Hematopoietic multipotent progenitor cell treated with erythropoietin and hydrocortisone succinate and interleukin-3 and kit ligand, for 4 days (in vitro differentiated cells): ENCODE measurements around the gene FAM234A.
"Not testable (repeated sequence)": the region's sequence is repeated elsewhere in the genome, so short reads cannot be mapped to it uniquely, and the experiment has no call there.

Experiments
- DNase-seq: peaks from one replicate; pipeline ENCODE4 v3.0.0-alpha.2; 2015

Gene FAM234A

DNA sequence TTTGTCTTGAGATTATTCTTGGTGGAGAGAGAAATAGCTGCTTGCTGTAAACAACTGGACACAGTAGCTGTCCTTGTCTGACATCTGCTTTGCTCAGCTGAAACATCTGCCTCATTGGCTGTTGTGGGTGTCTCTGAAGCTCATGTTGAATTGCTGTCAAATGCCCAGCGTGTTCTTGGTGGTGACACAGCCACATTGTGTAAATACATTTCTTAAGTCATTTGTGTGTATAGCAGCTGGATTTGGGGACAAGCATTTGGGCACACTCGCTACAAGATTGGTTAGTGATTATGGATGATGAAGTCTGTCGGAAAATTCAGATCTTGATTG lies 5.3 kb downstream of the FAM234A start:
- peak; percentile 15 for DNase-seq

DNA sequence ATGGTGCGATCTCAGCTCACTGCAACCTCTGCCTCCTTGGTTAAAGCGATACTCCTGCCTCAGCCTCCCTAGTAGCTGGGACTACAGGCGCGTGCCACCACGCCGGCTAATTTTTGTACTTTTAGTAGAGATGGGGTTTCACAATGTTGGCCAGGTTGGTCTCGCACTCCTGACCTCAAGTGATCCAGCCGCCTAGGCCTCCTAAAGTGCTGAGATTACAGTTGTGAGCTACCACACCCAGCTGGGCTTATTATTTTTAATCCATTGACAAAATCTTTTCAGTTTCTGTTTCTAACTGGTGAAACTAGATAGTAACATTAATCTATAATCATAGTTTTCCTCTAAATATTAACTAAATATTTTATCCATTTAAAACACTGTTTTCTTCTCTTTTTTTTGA lies 5.9 kb downstream of the FAM234A start:
- DNase-seq = no peak

DNA sequence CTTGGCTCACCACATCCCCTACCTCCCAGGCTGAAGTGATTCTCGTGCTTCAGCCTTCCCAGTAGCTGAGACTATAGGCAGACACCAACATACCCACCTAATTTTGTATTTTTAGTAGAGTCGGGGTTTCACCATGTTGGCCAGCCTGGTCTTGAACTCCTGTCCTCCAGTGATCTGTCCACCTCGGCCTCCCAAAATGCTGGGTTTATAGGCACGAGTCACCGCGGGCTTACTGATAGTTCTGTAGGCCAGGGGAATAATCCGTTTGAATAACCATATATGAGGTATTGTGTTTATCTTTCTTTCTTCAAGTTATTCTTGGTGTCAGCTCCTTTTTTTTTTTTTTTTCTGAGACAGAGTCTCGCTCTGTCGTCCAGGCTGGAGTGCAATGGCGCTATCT lies 7.7 kb downstream of the FAM234A start:
- DNase-seq = no peak

DNA sequence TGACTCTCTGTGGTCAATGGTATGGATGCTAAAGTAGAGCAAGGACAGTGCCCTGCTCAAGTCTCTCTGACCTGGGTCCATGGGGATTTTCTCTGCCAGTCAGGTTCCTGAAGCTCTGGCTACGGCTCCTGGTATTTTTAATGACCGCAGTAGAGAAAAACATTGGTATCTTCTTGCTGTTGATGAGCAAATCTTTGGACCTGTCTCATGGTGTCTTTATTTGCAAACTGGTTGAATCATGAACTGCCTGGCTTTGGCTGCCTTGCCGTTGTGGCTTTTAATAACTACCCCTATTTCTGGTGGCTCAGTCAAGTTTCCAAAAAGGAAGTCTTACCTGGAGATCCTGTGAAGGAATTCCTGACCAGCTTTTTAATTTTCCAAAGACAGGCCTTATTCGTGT lies 8.7 kb downstream of the FAM234A start:
- DNase-seq = no peak

DNA sequence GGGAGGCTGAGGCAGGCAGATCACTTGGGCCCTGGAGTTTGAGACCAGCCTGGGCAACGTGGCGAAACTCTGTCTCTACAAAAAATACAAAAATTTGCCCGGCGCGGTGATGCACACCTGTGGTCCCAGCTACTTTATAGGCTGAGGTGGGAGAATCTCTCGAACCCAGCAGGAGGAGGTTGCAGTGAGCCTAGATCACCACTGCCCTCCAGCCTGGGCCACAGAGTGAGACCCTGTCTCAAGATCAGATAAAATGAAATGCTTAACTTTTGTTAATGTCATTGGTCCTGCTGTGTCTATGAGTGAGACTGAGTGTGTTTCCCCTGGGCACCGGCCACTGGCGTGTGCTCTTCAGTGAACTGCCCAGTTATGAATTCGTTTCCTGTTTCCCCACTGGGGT lies 10.5 kb downstream of the FAM234A start:
- no peak for DNase-seq

DNA sequence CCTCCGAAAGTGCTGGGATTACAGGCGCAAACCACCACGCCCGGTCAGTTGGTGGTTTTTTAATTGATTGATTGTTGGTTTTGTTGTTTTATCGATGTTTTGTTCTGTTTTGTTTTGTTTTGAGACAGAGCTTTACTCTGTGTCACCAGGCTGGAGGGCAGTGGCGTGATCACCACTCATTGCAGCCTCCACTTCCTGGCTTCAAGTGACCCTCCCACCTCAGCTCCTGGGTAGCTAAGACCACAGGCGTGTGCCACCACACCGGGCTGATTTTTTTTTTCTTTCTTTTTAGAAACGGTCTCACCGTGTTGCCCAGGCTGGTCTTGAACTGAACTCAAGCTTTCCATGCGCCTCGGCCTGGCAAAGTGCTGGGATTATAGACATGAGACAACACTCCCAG lies 12.4 kb downstream of the FAM234A start:
- no peak for DNase-seq

DNA sequence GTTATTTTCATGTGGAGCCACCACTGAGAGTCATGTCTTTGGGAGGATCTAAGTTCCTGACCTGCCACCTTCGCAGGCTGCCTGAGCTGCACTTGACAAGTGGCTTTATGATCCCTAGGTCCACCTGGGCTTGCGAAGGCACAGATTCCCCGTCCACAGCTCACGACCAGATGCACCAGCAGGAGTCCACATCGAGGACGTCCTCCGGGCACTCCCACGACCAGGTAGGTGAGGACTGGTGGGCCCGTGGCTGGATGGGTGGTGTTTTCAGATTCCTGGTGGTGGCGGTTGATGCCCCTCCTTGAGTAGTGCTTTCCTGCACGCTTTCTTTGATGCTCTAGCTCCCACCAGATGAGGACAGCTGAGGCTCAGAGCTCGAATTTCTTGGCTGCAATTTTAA lies 14.8 kb downstream of the FAM234A start:
- DNase-seq = no peak

DNA sequence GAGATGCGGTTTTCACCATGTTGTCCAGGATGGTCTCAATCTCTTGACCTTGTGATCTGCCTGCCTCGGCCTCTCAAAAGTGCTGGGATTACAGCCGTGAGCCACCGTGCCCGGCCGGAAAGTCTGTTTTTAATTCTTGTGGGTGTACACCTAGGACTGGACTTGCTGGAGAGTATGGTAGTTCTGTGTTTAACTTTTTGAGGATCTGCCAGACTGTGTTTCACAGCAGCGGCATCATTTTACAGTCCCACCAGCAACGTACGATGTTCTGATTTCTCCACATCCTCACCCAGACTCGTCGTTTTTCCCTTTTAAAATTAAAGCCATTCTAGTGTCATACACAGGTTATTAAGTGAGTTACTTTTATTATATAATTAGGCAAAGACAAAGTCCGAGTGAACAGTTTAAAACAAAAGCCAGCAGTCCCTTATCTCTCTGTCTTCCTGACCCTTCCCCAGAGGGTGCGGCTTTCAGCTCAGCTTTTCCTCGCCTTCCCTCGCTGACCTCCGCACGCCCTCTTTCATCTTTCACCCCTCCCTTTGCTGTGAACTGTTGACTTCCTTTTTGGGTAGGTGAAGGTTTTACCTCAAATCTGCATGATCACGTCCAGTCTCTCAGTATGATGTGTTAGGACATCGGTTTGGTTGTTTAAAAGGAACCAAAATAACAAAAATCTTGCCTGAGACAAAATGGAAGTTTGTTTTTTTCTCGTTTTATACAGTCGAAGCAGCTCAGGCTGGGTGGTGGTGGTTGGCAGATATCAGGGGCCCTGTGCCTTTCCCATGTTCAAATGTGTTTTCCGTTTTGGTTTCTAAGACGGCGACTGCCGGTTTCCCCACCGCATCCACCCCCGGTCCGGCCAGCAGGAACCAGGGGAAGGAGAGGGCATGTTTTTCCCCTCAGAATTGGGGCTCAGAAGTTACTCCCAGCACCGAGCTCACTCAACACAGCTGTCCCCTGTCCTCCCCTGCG lies 18.0 kb downstream of the FAM234A start:
- peak; percentile 70 for DNase-seq

DNA sequence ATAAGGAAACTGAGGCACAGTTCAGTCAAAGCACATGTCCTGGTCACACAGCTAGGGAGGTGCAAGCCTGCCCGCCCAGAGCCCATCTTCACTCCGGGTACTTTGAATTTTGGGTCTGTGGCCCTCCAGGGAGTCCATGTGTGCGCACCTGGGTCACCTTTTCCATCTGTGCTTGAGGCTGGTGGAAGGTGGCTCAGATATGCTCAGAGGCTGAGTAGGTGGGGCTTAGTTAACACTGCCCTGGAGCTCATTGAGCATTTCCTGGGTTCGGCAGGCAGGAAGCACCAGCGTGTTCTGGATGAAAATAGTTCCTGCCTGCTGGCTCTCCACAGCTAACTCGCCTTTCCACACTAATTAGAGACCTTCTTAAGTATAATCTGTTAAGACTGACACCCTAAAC lies 19.2 kb downstream of the FAM234A start:
- DNase-seq = no peak

DNA sequence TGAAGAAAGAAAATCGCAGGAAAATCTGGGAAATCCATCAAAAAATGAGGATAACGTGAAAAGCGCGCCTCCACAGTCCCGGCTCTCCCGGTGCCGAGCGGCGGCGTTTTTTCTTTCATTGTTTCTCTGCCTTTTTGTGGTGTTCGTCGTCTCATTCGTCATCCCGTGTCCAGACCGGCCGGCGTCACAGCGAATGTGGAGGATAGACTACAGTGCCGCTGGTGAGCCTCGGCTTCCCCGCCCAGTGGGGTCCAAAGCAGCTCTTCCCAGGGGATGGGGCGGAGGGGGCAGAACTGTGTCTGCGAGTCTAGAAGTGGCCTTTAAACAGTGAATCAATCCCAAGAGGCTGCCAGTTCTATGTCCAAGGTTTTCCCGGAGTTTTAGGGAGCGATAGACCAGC lies 19.8 kb downstream of the FAM234A start:
- DNase-seq = no peak

DNA sequence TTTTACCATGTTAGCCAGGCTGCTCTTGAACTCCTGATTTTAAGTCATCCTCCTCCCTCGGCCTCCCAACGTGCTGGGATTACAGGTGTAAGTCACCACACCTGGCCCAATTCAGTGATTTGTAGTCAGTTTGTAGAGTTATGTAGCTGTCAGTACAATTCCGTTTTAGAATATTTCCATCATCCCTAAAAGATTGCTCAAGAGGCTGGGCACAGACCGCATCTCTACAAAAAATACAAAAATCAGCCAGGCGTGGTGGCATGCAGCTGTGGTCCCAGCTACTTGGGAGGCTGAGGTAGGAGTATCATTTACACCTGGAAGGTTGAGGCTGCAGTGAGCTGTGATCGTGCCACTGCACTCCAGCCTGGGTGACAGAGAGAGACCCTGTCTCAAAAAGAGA lies 20.6 kb downstream of the FAM234A start:
- no peak for DNase-seq

DNA sequence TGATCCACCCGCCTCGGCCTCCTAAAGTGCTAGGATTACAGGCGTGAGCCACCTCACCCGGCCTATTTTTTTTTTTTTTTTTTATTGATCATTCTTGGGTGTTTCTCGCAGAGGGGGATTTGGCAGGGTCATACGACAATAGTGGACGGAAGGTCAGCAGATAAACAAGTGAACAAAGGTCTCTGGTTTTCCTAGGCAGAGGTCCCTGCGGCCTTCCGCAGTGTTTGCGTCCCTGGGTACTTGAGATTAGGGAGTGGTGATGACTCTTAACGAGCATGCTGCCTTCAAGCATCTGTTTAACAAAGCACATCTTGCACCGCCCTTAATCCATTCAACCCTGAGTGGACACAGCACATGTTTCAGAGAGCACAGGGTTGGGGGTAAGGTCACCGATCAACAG lies 23.5 kb downstream of the FAM234A start:
- DNase-seq = not testable (repeated sequence)

DNA sequence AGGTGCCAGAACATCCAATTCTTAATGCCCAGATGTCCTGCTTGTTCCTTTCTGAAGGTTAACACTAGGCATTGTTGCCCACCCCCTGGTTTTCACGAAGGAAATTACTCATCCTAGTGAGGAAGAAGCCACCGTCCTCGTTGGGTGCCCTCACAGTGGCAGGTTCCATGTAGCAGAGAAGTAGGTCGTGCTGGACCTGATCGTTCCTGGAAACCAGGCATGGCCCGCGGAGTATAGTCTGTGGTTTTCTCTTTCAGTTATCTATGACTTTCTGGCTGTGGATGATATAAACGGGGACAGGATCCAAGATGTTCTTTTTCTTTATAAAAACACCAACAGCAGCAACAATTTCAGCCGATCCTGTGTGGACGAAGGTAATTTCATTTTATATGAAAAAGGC lies 24.6 kb downstream of the FAM234A start:
- peak; percentile 79 for DNase-seq

DNA sequence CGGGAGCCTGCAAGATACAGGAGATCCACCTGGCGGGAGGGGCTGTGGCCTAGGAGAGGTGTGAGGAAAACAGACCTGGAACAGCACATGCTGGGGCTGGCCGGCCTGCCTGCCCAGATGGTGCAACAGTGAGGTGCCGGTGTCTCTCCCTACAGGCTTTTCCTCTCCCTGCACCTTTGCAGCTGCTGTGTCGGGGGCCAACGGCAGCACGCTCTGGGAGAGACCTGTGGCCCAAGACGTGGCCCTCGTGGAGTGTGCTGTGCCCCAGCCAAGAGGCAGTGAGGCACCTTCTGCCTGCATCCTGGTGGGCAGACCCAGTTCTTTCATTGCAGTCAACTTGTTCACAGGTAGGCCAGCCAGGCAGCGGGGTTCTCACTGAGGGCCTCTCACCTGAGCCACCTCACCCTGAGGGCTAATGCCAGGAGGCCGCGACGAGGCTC lies 25.2 kb downstream of the FAM234A start:
- no peak for DNase-seq

DNA sequence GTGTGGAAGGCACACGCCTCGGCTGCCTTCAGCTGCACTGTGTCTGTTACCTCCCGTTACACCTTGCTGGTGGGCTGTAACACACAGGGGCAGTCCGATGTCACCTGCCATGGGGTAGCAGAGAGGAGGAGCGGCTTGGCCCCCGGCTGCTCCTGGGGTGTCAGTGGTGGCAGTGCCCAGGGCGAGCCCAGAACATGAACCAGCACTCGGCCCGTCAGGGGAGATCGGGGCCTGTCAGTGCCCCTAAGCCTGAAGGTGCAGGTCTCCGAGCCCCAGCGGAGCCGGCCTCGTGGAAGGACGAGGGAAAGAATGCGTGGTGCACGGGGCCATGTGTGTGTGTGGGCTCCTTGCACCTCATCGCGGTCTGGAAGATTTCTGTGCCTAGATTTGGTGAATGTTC lies 25.7 kb downstream of the FAM234A start:
- no peak for DNase-seq

DNA sequence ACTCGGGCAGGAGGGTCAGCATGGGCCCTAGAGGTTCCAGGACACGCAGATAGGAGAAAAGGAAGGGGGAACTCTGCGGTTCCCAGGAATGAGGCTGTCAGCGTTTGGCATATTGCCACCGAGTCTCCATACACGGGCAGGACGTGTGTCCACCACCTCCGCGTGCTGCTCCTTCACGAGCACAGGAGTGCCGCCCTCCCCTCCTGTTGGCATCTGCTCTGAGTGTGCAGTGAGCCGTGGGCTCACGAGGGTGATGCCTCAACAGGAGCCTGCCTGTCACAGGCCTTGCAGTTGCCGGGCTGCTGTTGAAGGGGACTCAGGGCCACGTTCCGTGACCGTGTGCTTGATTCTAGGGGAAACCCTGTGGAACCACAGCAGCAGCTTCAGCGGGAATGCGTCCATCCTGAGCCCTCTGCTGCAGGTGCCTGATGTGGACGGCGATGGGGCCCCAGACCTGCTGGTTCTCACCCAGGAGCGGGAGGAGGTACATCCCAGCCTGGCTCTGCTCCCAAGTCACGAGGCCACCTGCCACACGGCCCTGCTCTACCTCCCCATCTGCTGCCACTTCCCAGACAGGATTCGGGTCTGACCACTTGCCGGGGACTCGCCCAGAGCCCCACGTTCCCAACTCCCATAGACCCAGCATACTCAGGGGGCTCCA lies 26.5 kb downstream of the FAM234A start:
- no peak for DNase-seq

DNA sequence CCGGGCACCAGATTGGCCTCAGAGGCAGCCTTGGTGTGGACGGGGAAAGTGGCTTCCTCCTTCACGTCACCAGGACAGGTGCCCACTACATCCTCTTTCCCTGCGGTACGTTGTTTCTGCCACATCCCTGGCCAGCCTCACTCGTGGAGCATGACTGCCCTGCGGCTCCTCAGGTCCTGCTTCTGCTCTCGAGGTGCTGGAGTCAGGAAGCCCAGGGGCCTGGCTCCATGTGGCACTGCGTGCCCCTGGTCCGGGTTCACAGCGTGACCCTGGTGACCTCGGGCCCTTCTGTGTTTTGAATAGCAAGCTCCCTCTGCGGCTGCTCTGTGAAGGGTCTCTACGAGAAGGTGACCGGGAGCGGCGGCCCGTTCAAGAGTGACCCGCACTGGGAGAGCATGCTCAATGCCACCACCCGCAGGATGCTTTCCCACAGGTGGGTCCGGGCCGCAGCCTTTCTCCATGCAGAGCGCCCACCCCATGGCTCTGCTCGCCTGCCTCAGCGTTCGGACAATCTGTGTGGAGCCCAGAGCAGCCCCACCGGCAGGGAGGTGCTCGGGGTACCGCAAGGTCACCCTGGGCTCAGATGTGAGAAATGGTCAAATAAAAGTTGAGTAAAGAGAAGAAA lies 27.6 kb downstream of the FAM234A start:
- DNase-seq = no peak

DNA sequence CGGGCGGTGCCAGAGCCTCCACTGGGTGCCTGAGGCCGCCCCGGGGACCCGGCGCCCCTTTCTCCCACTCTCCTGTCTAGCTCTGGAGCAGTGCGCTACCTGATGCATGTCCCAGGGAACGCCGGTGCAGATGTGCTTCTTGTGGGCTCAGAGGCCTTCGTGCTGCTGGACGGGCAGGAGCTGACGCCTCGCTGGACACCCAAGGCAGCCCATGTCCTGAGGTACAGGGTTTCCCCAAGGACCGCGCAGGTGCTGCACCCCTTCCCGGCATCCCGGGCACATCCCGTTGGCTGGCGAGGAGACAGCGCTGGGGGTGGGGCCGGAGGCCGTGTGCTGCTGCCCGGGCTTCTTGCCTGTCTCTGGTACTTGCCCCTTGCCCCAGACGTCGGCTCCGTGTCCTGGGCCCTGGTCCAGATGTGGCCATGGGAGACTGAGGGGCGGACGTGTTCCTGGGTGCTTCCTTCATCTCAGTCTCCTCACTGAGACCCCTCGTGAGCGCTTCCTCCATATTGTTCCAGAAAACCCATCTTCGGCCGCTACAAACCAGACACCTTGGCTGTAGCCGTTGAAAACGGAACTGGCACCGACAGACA lies 28.7 kb downstream of the FAM234A start:
- no peak for DNase-seq

DNA sequence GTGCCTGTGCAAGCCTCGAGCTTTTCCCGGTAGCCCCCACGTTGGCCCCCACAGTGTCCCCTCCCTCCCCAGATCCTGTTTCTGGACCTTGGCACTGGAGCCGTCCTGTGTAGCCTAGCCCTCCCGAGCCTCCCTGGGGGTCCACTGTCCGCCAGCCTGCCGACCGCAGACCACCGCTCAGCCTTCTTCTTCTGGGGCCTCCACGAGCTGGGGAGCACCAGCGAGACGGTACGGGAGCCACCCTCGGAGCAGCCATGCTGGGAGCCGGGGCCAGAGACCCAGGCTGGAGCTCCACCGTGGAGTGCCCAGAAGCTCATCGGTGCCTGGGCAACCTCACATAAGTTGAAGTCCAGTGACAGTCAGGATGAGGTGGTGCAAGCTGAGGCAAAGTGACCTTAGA lies 29.3 kb downstream of the FAM234A start:
- DNase-seq = no peak

DNA sequence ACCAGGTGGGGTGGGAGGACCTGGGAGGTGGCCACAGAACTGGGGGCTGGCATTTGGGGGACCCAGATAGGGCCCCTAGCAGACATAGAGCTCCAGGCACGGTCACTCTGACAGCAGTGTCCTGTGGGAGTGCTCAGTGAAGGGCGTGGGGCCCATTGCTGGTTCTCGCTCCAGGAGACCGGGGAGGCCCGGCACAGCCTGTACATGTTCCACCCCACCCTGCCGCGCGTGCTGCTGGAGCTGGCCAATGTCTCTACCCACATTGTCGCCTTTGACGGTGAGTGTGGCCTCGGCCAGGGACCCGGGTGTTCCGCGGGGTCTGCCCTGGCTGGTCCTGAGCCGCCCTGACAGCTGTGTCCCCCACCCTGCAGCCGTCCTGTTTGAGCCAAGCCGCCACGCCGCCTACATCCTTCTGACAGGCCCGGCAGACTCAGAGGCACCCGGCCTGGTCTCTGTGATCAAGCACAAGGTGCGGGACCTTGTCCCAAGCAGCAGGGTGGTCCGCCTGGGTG lies 29.9 kb downstream of the FAM234A start:
- DNase-seq = no peak

DNA sequence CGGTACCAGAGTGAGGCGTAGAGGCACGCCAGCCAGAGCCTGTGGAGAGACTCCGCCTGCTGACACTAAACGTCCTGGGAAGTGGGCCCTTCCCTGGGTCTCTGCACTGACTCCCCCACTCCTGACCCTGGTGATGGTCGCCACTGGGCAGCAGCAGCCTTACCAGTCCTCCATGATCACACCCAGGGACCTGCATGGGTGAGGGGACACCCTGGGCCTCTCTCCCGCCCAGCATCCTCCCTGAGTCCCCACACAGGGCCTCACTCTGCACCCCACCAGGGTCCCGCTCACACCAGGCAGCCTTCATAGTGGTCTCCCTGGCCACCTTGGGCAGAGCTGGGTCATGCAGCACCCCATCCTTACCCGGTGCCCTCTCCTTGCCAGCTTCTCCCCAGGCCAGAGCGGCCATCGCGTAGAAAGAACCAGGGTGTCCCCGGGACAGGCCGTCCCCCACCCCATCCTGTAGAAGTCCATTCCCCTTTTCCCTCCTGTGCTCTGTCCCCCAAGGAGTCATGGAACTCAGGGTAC lies 30.4 kb downstream of the FAM234A start:
- DNase-seq = no peak

DNA sequence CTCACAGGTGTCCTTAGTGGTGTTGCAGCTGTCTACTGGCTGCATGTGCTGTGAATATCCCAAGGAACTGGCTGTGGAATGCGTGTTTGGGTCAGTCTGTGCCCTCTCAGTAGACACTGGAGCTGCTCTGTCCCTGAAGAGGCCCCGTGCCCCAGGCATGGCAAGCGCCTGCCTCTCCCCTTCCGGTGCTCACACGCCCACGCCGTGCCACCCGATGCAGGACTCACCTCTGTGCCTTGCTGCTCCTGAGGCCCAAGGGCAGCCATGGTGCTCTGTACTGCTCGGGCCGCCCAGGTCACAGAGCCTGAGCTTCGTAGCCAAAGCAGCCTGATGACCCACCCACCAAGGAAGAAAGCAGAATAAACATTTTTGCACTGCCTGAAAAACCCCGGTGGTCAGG lies 31.1 kb downstream of the FAM234A start:
- DNase-seq = no peak
